Astrocyte (in vitro differentiated cells and primary cell): ENCODE data around the gene ZBED5. TPM values are rescaled to one million over a fixed set of nuclear protein-coding genes. Genes with fewer than 3 reads are reported as not detected.

Experiments used
- DNase-seq: peaks from one replicate; pipeline ENCODE4 v3.0.0-alpha.2; 2010; ENCODE audit warnings: low read depth
- FAIRE-seq: peaks from 2 replicates; lab custom pipeline; 2011; peaks lifted over from hg19 to GRCh38; lab: Jason Lieb, UNC
- H2AFZ ChIP-seq: 2 replicates; pipeline ENCODE4 v1.6.0; 2012; ENCODE audit warnings: low read depth, low read length, inconsistent platforms
- H3K27ac ChIP-seq: 2 replicates; pipeline ENCODE4 v1.5.1; 2011; ENCODE audit warnings: low read depth, low read length, inconsistent platforms
- H3K27me3 ChIP-seq: 2 replicates; pipeline ENCODE4 v1.6.0; 2011; ENCODE audit warnings: low read length, inconsistent platforms; ENCODE audit not compliant: insufficient read depth
- H3K36me3 ChIP-seq: 2 replicates; pipeline ENCODE4 v1.5.1; 2011; ENCODE audit warnings: low read length, inconsistent platforms; ENCODE audit not compliant: insufficient read depth
- H3K4me1 ChIP-seq: 2 replicates; pipeline ENCODE4 v1.5.1; 2011; ENCODE audit warnings: low read length, inconsistent platforms; ENCODE audit not compliant: insufficient read depth
- H3K4me2 ChIP-seq: 2 replicates; pipeline ENCODE4 v1.6.0; 2012; ENCODE audit warnings: low read length, inconsistent platforms
- H3K4me3 ChIP-seq: 2 replicates; pipeline ENCODE4 v1.5.1; 2011; ENCODE audit warnings: low read depth, mild to moderate bottlenecking, low read length, inconsistent platforms; ENCODE audit not compliant: insufficient read depth
- H3K79me2 ChIP-seq: 2 replicates; pipeline ENCODE4 v1.6.0; 2012; ENCODE audit warnings: mild to moderate bottlenecking, low read length, inconsistent platforms; ENCODE audit not compliant: insufficient read depth
- H3K9ac ChIP-seq: 2 replicates; pipeline ENCODE4 v1.6.0; 2012; ENCODE audit warnings: mild to moderate bottlenecking, low read length, inconsistent platforms
- H3K9me3 ChIP-seq: 2 replicates; pipeline ENCODE4 v1.5.1; 2012; ENCODE audit warnings: low read depth, mild to moderate bottlenecking, low read length, inconsistent platforms; ENCODE audit not compliant: insufficient read depth
- H4K20me1 ChIP-seq: 2 replicates; pipeline ENCODE4 v1.6.0; 2012; ENCODE audit warnings: low read length, inconsistent platforms; ENCODE audit not compliant: insufficient read depth
- H3K27ac Mint-ChIP-seq: one replicate; pipeline ENCODE4 v1.8.0; 2021; ENCODE audit warnings: mild to moderate bottlenecking, mixed read lengths; ENCODE audit not compliant: unreplicated experiment
- H3K27me3 Mint-ChIP-seq: one replicate; pipeline ENCODE4 v1.8.0; 2021; ENCODE audit warnings: low read depth, mixed read lengths; ENCODE audit not compliant: unreplicated experiment
- H3K36me3 Mint-ChIP-seq: one replicate; pipeline ENCODE4 v1.8.0; 2021; ENCODE audit warnings: low read depth, mixed read lengths; ENCODE audit not compliant: unreplicated experiment
- H3K4me1 Mint-ChIP-seq: one replicate; pipeline ENCODE4 v1.8.0; 2021; ENCODE audit warnings: low read depth, mixed read lengths; ENCODE audit not compliant: unreplicated experiment
- H3K4me3 Mint-ChIP-seq: one replicate; pipeline ENCODE4 v1.8.0; 2021; ENCODE audit warnings: mild to moderate bottlenecking, moderate library complexity, mixed read lengths; ENCODE audit not compliant: unreplicated experiment
- H3K9me3 Mint-ChIP-seq: one replicate; pipeline ENCODE4 v1.8.0; 2021; ENCODE audit warnings: mild to moderate bottlenecking, mixed read lengths; ENCODE audit not compliant: unreplicated experiment
- EZH2 ChIP-seq: IDR thresholded peaks from 2 replicates; pipeline ENCODE4 v1.6.1; 2012; ENCODE audit warnings: mild to moderate bottlenecking, low read length, inconsistent platforms; ENCODE audit not compliant: insufficient read depth
- total RNA-seq: library from RNA; stranded (reverse); gene quantifications from 2 replicates; pipeline ENCODE4 v1.2.1, GENCODE V29; 2021
- TF ChIP-seq, protein P1 (sequence below): IDR thresholded peaks from 2 replicates; pipeline ENCODE4 v1.5.1; 2011; ENCODE audit warnings: low read depth, mild to moderate bottlenecking, inconsistent platforms, low read length, moderate library complexity; ENCODE audit not compliant: insufficient read depth

ZBED5 gene
- total RNA-seq, 1 donor from 2014 or later: 32.9 TPM

DNA sequence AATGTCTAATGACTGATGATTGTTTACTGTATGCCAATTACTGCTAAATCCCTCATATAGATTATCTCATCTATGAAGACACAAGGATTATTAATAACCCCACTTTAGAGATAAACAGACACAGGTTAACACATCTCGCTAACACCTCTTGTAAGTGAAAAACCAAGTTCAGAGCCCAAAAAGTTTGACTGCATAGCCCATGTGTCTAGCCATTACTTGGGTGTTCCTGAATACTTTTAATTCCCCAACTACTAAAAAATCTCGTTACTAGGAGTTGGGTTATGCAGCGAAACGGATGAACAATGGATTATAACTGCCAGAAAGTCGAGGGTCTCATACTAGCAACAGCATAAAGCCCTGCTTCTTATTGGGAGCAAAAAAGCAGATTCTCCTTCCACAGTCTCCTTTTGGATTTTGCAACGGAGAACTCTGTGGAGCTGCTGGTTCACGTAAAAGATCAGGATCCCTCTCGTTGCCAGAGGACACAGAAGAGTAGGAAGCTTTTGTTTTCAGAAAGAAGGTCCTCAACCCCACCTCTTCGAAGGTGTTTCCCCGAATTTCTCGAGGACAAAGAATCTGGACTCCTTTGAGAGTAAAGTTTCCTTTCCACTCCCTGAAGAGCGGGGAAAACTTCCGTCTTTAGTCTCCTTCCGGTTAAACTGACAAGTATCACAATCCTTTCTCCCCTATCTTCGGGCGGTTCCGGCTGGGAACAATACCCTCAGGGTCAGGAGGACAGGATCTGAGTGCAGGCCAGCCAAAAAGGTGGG, 979 bp downstream of the ZBED5 start:
- H3K9ac ChIP-seq: peak overlapping the region; percentile 92

DNA sequence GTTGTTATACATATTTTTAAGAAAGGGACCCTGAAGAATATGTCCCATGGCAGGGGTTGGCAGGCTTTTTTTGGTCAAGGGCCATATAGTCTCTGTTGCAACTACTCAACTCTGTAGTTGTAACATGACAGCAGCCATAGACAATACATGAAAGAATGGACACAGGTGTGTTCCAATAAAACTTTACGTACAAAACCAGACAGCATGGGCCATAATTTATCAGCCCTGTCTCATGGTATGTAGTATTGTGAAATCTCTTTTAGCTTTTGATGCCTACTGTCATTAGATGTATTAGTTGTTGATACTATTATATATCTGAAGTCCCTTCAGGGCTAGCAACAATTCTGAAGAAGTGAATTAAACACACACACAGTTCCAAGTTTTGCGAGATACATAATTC, 2.6 kb downstream of the ZBED5 start:
- H3K4me3 Mint-ChIP-seq: no peak overlapping the region
- Histone ChIP-seq H3K4me3 (no peak overlapping the region), H3K27me3 (no peaks in the 10 kb centered on the region), H3K27ac (no peak overlapping the region), H3K9me3 (no peaks in the 10 kb centered on the region), H3K79me2 (peaks cover 68% of the 10 kb centered on the region), H3K36me3 (peaks cover 29% of the 10 kb centered on the region), H3K4me1 (no peaks in the 10 kb centered on the region), H2AFZ (no peak overlapping the region), H4K20me1 (peaks cover 4% of the 10 kb centered on the region), H3K4me2 (peak overlapping the region; percentile 16), H3K9ac (no peak overlapping the region)
- H3K36me3 Mint-ChIP-seq: peaks cover 7% of the 10 kb centered on the region
- no peak overlapping the region for H3K27ac Mint-ChIP-seq
- H3K4me1 Mint-ChIP-seq: peaks cover 14% of the 10 kb centered on the region
- H3K27me3 Mint-ChIP-seq: no peaks in the 10 kb centered on the region
- no peak for TF ChIP-seq EZH2
- TF ChIP-seq, protein P1, sequence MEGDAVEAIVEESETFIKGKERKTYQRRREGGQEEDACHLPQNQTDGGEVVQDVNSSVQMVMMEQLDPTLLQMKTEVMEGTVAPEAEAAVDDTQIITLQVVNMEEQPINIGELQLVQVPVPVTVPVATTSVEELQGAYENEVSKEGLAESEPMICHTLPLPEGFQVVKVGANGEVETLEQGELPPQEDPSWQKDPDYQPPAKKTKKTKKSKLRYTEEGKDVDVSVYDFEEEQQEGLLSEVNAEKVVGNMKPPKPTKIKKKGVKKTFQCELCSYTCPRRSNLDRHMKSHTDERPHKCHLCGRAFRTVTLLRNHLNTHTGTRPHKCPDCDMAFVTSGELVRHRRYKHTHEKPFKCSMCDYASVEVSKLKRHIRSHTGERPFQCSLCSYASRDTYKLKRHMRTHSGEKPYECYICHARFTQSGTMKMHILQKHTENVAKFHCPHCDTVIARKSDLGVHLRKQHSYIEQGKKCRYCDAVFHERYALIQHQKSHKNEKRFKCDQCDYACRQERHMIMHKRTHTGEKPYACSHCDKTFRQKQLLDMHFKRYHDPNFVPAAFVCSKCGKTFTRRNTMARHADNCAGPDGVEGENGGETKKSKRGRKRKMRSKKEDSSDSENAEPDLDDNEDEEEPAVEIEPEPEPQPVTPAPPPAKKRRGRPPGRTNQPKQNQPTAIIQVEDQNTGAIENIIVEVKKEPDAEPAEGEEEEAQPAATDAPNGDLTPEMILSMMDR: no peak
- H3K9me3 Mint-ChIP-seq: no peaks in the 10 kb centered on the region
- FAIRE-seq: no peak
- no peak for DNase-seq

More for the DNA sequence above, 979 bp downstream of the ZBED5 start:
- Histone ChIP-seq H3K27ac (peak overlapping the region; percentile 98), H4K20me1 (peaks cover 3% of the 10 kb centered on the region), H3K36me3 (peaks cover 29% of the 10 kb centered on the region), H3K4me1 (no peaks in the 10 kb centered on the region), H3K27me3 (no peaks in the 10 kb centered on the region), H3K79me2 (peaks cover 71% of the 10 kb centered on the region), H2AFZ (peak overlapping the region; percentile 73), H3K4me3 (peak overlapping the region; percentile 90), H3K4me2 (peak overlapping the region; percentile 88), H3K9me3 (no peaks in the 10 kb centered on the region)
- H3K4me3 Mint-ChIP-seq: peak overlapping the region; percentile 99
- DNase-seq (peak; percentile 27), FAIRE-seq (no peak)
- no peaks in the 10 kb centered on the region for H3K27me3 Mint-ChIP-seq
- TF ChIP-seq EZH2: no peak
- TF ChIP-seq, protein P1: no peak
- no peaks in the 10 kb centered on the region for H3K9me3 Mint-ChIP-seq
- peaks cover 7% of the 10 kb centered on the region for H3K36me3 Mint-ChIP-seq
- peak overlapping the region; percentile 97 for H3K27ac Mint-ChIP-seq
- H3K4me1 Mint-ChIP-seq: peaks cover 15% of the 10 kb centered on the region
